Measurements from ENCODE around the gene EIF4EBP3.

DNA sequence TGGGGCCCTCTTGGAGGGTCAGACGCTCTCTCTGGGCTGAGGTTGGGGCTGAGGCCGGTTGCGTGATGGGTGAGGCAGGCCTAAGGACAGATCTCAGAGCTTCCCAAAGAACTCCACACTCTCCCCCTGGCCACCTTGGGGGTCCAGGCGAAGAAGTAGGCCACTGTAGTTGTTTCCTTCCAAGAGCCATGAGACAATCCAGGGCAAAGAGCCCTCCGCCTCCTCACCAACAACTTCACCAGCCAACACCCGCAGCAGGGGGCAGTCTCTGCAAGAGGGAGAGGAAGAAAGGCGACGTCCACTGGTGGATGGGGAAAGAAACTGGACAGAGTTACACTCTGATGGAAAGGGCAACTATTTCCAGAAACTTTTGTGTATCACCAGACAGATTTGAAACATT, 27.8 kb downstream of the EIF4EBP3 start:
- TF ChIP-seq SP1 (IDR thresholded peaks at IDR 0.05; ENCODE audit: low read depth, low read length): no peak
- TF ChIP-seq ZNF384 (IDR thresholded peaks at IDR 0.05; ENCODE audit: borderline replicate concordance, low read depth, low read length): no peak
- TF ChIP-seq CEBPB (IDR thresholded peaks at IDR 0.05; ENCODE audit: borderline replicate concordance in 1 of 2, low read depth in 2 of 2, low read length in 2 of 2): no peak
- TF ChIP-seq SIN3A (IDR thresholded peaks at IDR 0.05; ENCODE audit: low read depth, low read length): no peak
- no peak for TF ChIP-seq EZH2 (IDR thresholded peaks at IDR 0.05; ENCODE audit: borderline replicate concordance, control insufficient read depth, low read depth, low read length)
- no peak for TF ChIP-seq POLR2AphosphoS5 (IDR thresholded peaks at IDR 0.05; ENCODE audit: low read length)
- TF ChIP-seq, protein P1, sequence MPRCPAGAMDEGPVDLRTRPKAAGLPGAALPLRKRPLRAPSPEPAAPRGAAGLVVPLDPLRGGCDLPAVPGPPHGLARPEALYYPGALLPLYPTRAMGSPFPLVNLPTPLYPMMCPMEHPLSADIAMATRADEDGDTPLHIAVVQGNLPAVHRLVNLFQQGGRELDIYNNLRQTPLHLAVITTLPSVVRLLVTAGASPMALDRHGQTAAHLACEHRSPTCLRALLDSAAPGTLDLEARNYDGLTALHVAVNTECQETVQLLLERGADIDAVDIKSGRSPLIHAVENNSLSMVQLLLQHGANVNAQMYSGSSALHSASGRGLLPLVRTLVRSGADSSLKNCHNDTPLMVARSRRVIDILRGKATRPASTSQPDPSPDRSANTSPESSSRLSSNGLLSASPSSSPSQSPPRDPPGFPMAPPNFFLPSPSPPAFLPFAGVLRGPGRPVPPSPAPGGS (IDR thresholded peaks at IDR 0.05; ENCODE audit: borderline replicate concordance, insufficient read depth, low read depth, low read length, poor library complexity, severe bottlenecking): no peak
- no peak for TF ChIP-seq RAD51 (IDR thresholded peaks at IDR 0.05)

Data from GM12878 (cell line).